Measurements from ENCODE around the gene CHCHD10.

GRCh38 chr22:23816156-23816976 is 48.6 kb upstream of the CHCHD10 start:
- TF ChIP-seq CTCF (IDR thresholded peaks at IDR 0.05) (no peak), ZFX (IDR thresholded peaks at IDR 0.05; ENCODE audit: borderline replicate concordance) (no peak)

All from 22Rv1 (cell line).